Measurements from ENCODE around the gene TKTL2.
"Not testable (repeated sequence)": the region's sequence is repeated elsewhere in the genome, so short reads cannot be mapped to it uniquely, and the experiment has no call there.

Gene TKTL2

GRCh38 chr4:163473576-163473975, at the start of gene TKTL2:
Gene TKTL2 (minus strand): TSS chr4:163473754. CDS start chr4:163473734, 20 bp downstream.
- FAIRE-seq, result no peak

GRCh38 chr4:163515198-163515597, 41.6 kb upstream of the TKTL2 start:
- FAIRE-seq, result no peak

GRCh38 chr4:163505374-163505773, 31.8 kb upstream of the TKTL2 start:
- FAIRE-seq, result no peak

- no peak for FAIRE-seq
These were observed 27.0 kb upstream of the TKTL2 start for GRCh38 chr4:163500586-163500985.

- FAIRE-seq, result no peak
These were observed 22.3 kb upstream of the TKTL2 start for GRCh38 chr4:163495900-163496299.

- FAIRE-seq, result no peak
These were observed 21.0 kb upstream of the TKTL2 start, which contains the start of gene TMA16 for GRCh38 chr4:163494360-163495241. Gene TMA16 (plus strand): TSS chr4:163494690. CDS start chr4:163494802, 112 bp downstream.

GRCh38 chr4:163493643-163494359, 20.2 kb upstream of the TKTL2 start:
- FAIRE-seq, result no peak

GRCh38 chr4:163492951-163493504, 19.5 kb upstream of the TKTL2 start:
- no peak for FAIRE-seq

GRCh38 chr4:163489929-163490328, 16.4 kb upstream of the TKTL2 start:
- FAIRE-seq, result no peak

- no peak for FAIRE-seq
These were observed 12.8 kb upstream of the TKTL2 start for GRCh38 chr4:163486321-163486720.

- FAIRE-seq, result no peak
These were observed 12.0 kb upstream of the TKTL2 start for GRCh38 chr4:163485589-163485988.

- FAIRE-seq, result no peak
These were observed 11.4 kb upstream of the TKTL2 start for GRCh38 chr4:163484906-163485305.

GRCh38 chr4:163482190-163482589, 8.6 kb upstream of the TKTL2 start:
- no peak for FAIRE-seq

- FAIRE-seq, result no peak
These were observed 3.3 kb upstream of the TKTL2 start for GRCh38 chr4:163476761-163477438.

- FAIRE-seq, result no peak
These were observed 473 bp upstream of the TKTL2 start for GRCh38 chr4:163474027-163474426.

GRCh38 chr4:163473130-163473529, 424 bp downstream of the TKTL2 start:
- FAIRE-seq, result no peak

- no peak for FAIRE-seq
These were observed 3.2 kb downstream of the TKTL2 start for GRCh38 chr4:163470391-163470790.

GRCh38 chr4:163467082-163467770, 6.3 kb downstream of the TKTL2 start:
- FAIRE-seq, result no peak

GRCh38 chr4:163462556-163462955, 11.0 kb downstream of the TKTL2 start:
- no peak for FAIRE-seq

GRCh38 chr4:163448540-163449203, 24.9 kb downstream of the TKTL2 start:
- no peak for FAIRE-seq

- FAIRE-seq, result peak; percentile 51
These were observed 26.1 kb downstream of the TKTL2 start for GRCh38 chr4:163447481-163447880.

- not testable (repeated sequence) for FAIRE-seq
These were observed 26.5 kb downstream of the TKTL2 start for GRCh38 chr4:163447023-163447422.
